Cardiac septum (tissue), 1 donor: ENCODE measurements around the gene SCYL1. TPM values are rescaled to one million over a fixed set of nuclear protein-coding genes. Genes with fewer than 3 reads are reported as not detected.
A peak's percentile ranks its signal among the peaks of the same experiment; 100 is the strongest.
"Not testable (repeated sequence)": the region's sequence is repeated elsewhere in the genome, so short reads cannot be mapped to it uniquely, and the experiment has no call there.

ENCODE experiments used
- DNase-seq: peaks from one replicate; pipeline ENCODE4 v3.0.0-alpha.2; 2020; ENCODE audit warnings: low spot score
- intact Hi-C: fragments of 100-400 bp; cut with DNase I; formaldehyde crosslinking; loops from one replicate; pipeline ENCODE4 v1.14.0; 2022
- total RNA-seq: library from RNA; stranded (reverse); fragmentation: NEBNext Ultra II Directional; extraction: Animal tissue kit (Norgen Biotek cat#: 25700); gene quantifications from one replicate; pipeline ENCODE4 v1.2.1, GENCODE V29; 2021
- donor health status: DM: no; HTN: no; CAD: no.

SCYL1 gene
- total RNA-seq, 1 donor from 2014 or later: 60.2 TPM

GRCh38 chr11:65503949-65504673 is 20.8 kb upstream of the SCYL1 start:
- intact Hi-C loops: no loop called here
- DNase-seq: no peak

- DNase-seq: peak; percentile 20
- intact Hi-C loops: no loop called here
Measured at GRCh38 chr11:65504674-65505465, 20.0 kb upstream of the SCYL1 start.

GRCh38 chr11:65505466-65506289 is 19.2 kb upstream of the SCYL1 start:
- DNase-seq: peak; percentile 71
- intact Hi-C loops: no loop called here

- no peak for DNase-seq
- intact Hi-C loops: no loop called here
Measured at GRCh38 chr11:65506290-65506771, 18.6 kb upstream of the SCYL1 start.

GRCh38 chr11:65506772-65507505 is 17.9 kb upstream of the SCYL1 start:
- DNase-seq: peak; percentile 75
- intact Hi-C loops: no loop called here

GRCh38 chr11:65512311-65512710 is 12.6 kb upstream of the SCYL1 start:
- not testable (repeated sequence) for DNase-seq

GRCh38 chr11:65516135-65516968 is 8.5 kb upstream of the SCYL1 start:
- intact Hi-C loops: no loop called here
- DNase-seq: no peak

More at GRCh38 chr11:65512311-65512710, 12.6 kb upstream of the SCYL1 start:
- intact Hi-C loops: loop anchor here (5.0 kb wide), 1 partner anchor 130 kb away; the partner anchor contains the start of gene SLC25A45

GRCh38 chr11:65518941-65519549 is 5.8 kb upstream of the SCYL1 start:
- DNase-seq, intact Hi-C loops: not testable (repeated sequence)

GRCh38 chr11:65521777-65522521 is 2.9 kb upstream of the SCYL1 start:
- intact Hi-C loops, DNase-seq: not testable (repeated sequence)

- DNase-seq, intact Hi-C loops: not testable (repeated sequence)
Measured at GRCh38 chr11:65522718-65523630, 1.9 kb upstream of the SCYL1 start.

- intact Hi-C loops, DNase-seq: not testable (repeated sequence)
Measured at GRCh38 chr11:65523631-65523968, 1.3 kb upstream of the SCYL1 start.

- intact Hi-C loops: no loop called here
- no peak for DNase-seq
Measured at GRCh38 chr11:65524014-65524740, 706 bp upstream of the SCYL1 start.

GRCh38 chr11:65525546-65526480 is 930 bp downstream of the SCYL1 start:
- DNase-seq: no peak
- intact Hi-C loops: no loop called here

GRCh38 chr11:65526744-65527143 is 1.9 kb downstream of the SCYL1 start:
- intact Hi-C loops: no loop called here
- DNase-seq: no peak
